ENCODE results near the gene ELP1. TPM values are rescaled to one million over a fixed set of nuclear protein-coding genes. Genes with fewer than 3 reads are reported as not detected.

ELP1 gene
- total RNA-seq, 3 donors from 2014 or later (not counting 1 experiment from before 2014, with no cell fraction given): 21.8 to 33.0 (median 28.2) TPM

DNA sequence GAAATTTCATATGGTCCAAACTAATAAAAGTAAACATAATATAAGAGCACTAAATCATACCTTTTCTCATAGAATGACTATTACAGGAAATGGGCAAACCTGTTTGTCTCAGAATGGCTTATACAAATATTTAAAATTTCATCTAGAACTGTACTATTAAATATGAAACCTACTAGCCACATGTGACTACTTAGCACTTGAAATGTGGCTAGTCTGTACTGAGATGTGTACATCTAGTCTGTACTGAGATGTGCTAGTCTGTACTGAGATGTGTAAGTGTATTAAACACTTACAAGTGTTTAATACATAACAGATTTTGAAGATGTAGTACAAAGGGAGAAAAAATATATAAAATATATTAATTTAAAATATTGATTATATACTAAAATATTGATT is 22.7 kb upstream of the ELP1 start:
- no peak for DNase-seq
- H3K27ac ChIP-seq (ENCODE audit: low read length): no peak overlapping the region
- no peaks in the 10 kb centered on the region for H3K9me3 Mint-ChIP-seq
- no peaks in the 10 kb centered on the region for H3K4me1 ChIP-seq (ENCODE audit: control insufficient read depth, insufficient read depth, low read length)
- no peaks in the 10 kb centered on the region for H3K36me3 Mint-ChIP-seq
- H3K4me1 Mint-ChIP-seq: no peaks in the 10 kb centered on the region
- H3K9me3 ChIP-seq (ENCODE audit: control insufficient read depth, insufficient read depth, low read length): no peaks in the 10 kb centered on the region
- no peaks in the 10 kb centered on the region for H3K36me3 ChIP-seq (ENCODE audit: control insufficient read depth, insufficient read depth, low read length)
- intact Hi-C loops (cut with micrococcal nuclease): loop anchor here (10.0 kb wide), 1 partner anchor 1492 kb away; no protein-coding TSS in a partner anchor
- no peaks in the 10 kb centered on the region for H3K27me3 ChIP-seq (ENCODE audit: control insufficient read depth, insufficient read depth, low read length)
- H3K4me3 ChIP-seq (ENCODE audit: low read length): no peak overlapping the region
- no peak for ATAC-seq
- TF ChIP-seq, protein P1, sequence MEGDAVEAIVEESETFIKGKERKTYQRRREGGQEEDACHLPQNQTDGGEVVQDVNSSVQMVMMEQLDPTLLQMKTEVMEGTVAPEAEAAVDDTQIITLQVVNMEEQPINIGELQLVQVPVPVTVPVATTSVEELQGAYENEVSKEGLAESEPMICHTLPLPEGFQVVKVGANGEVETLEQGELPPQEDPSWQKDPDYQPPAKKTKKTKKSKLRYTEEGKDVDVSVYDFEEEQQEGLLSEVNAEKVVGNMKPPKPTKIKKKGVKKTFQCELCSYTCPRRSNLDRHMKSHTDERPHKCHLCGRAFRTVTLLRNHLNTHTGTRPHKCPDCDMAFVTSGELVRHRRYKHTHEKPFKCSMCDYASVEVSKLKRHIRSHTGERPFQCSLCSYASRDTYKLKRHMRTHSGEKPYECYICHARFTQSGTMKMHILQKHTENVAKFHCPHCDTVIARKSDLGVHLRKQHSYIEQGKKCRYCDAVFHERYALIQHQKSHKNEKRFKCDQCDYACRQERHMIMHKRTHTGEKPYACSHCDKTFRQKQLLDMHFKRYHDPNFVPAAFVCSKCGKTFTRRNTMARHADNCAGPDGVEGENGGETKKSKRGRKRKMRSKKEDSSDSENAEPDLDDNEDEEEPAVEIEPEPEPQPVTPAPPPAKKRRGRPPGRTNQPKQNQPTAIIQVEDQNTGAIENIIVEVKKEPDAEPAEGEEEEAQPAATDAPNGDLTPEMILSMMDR (IDR thresholded peaks at IDR 0.05): no peak
- H3K27ac Mint-ChIP-seq: no peak overlapping the region
- no peaks in the 10 kb centered on the region for H3K27me3 Mint-ChIP-seq (ENCODE audit: low read depth in 2 of 2)
- no peak overlapping the region for H3K4me3 Mint-ChIP-seq

DNA sequence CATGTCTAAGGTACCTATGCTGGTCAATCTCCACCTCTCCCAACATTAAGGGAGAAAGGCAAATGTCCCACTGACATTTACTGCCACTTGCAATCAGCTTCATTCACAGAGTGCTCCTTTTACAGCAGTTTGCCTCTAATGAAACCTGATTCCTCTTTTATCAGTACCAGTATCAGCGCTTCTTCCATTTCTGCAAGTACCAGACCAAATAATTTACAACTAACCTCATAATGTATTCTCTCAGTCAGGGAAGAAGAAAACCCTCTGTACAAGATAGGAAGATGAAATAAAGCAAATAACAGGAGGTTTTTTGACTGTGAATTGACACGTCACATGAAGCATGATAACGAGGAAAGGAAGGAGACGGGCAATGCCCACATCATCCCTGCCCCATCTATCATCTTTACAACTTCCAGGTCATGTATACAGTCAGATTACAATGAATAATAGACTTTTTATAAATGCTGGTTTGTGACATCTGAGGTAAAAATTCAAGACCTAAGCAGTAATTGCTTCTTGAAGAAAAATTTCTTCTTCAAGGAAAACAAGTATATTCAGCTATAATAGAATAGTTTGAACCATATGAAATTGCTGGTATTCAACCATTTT is 22.2 kb upstream of the ELP1 start:
- no peaks in the 10 kb centered on the region for H3K27me3 Mint-ChIP-seq (ENCODE audit: low read depth in 2 of 2)
- intact Hi-C loops (cut with micrococcal nuclease): loop anchor here (10.0 kb wide), 1 partner anchor 1491 kb away; no protein-coding TSS in a partner anchor

DNA sequence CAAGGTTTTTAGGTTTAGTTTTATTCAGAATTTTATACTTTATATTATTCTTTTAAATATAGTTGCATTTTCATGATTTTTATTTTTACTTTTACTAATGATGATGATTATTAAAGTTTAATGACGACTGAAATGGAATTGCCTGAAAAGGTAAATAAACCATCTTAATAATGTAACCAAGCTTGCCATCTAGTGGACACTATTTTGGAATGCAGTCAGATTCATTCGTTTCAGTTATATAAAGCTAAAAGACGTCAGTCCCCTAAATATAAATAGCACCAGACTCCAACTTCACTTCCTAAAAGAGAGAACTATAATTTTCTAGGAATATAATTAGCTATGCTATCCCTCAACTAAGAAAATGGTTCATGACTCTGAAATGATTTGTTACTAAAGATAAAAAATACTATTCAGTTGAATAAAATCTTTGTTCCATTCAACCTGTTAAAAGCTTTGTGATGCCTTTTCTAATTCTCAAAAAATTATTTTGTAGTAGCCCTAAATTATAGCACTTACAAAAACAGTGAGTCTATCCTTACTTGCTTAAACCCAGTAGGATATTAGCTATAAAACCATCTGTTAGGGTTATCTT is 20.2 kb upstream of the ELP1 start:
- DNase-seq (peak in 1 of 2 donors; percentile 66), ATAC-seq (no peak)
- Mint-ChIP-seq H3K4me3 (no peak overlapping the region), H3K9me3 (no peaks in the 10 kb centered on the region), H3K36me3 (no peaks in the 10 kb centered on the region), H3K27me3 (ENCODE audit: low read depth in 2 of 2) (no peaks in the 10 kb centered on the region), H3K4me1 (no peaks in the 10 kb centered on the region), H3K27ac (no peak overlapping the region)
- no peaks in the 10 kb centered on the region for H3K9me3 ChIP-seq (ENCODE audit: control insufficient read depth, insufficient read depth, low read length)
- H3K4me1 ChIP-seq (ENCODE audit: control insufficient read depth, insufficient read depth, low read length): no peaks in the 10 kb centered on the region
- H3K4me3 ChIP-seq (ENCODE audit: low read length): no peak overlapping the region
- no peak overlapping the region for H3K27ac ChIP-seq (ENCODE audit: low read length)
- intact Hi-C loops (cut with micrococcal nuclease): loop anchor here (10.0 kb wide), 1 partner anchor 1489 kb away; no protein-coding TSS in a partner anchor
- no peaks in the 10 kb centered on the region for H3K36me3 ChIP-seq (ENCODE audit: control insufficient read depth, insufficient read depth, low read length)
- TF ChIP-seq, protein P1 (IDR thresholded peaks at IDR 0.05): peak; percentile 78
- WGBS (ENCODE audit: insufficient coverage): no CpG with 5 or more reads among the region's 3 CpGs
- no peaks in the 10 kb centered on the region for H3K27me3 ChIP-seq (ENCODE audit: control insufficient read depth, insufficient read depth, low read length)

More for the DNA sequence above, 22.2 kb upstream of the ELP1 start:
- H3K36me3 Mint-ChIP-seq: no peaks in the 10 kb centered on the region
- H3K27ac ChIP-seq (ENCODE audit: low read length): no peak overlapping the region
- ATAC-seq: no peak
- H3K4me3 ChIP-seq (ENCODE audit: low read length): no peak overlapping the region
- H3K4me1 ChIP-seq (ENCODE audit: control insufficient read depth, insufficient read depth, low read length): no peaks in the 10 kb centered on the region
- DNase-seq: no peak
- no peaks in the 10 kb centered on the region for H3K9me3 ChIP-seq (ENCODE audit: control insufficient read depth, insufficient read depth, low read length)
- 96% methylated on average over 3 of the region's 4 CpGs for WGBS (ENCODE audit: insufficient coverage)
- H3K4me3 Mint-ChIP-seq: no peak overlapping the region
- H3K27me3 ChIP-seq (ENCODE audit: control insufficient read depth, insufficient read depth, low read length): no peaks in the 10 kb centered on the region
- H3K9me3 Mint-ChIP-seq: no peaks in the 10 kb centered on the region
- TF ChIP-seq, protein P1 (IDR thresholded peaks at IDR 0.05): no peak
- H3K27ac Mint-ChIP-seq: no peak overlapping the region
- no peaks in the 10 kb centered on the region for H3K4me1 Mint-ChIP-seq
- no peaks in the 10 kb centered on the region for H3K36me3 ChIP-seq (ENCODE audit: control insufficient read depth, insufficient read depth, low read length)

Measured in natural killer cell (primary cell).